GM13976 (cell line): ENCODE data around the gene F2RL3.

ENCODE experiments used
- DNase-seq: peaks from one replicate; pipeline ENCODE4 v3.0.0; 2012; ENCODE audit warnings: low spot score
- in situ Hi-C: fragments of 300-500 bp; cut with MboI; formaldehyde crosslinking; loops from one replicate; pipeline ENCODE4 v1.12.0; 2022; ENCODE audit warnings: low sequenced_read_pairs, mixed read lengths, inconsistent platforms; ENCODE audit not compliant: unreplicated experiment
- TF ChIP-seq, protein P1 (sequence below): IDR thresholded peaks from 2 replicates; pipeline ENCODE4 v1.5.1; 2012; ENCODE audit warnings: borderline replicate concordance, mild to moderate bottlenecking; ENCODE audit not compliant: insufficient read depth; ENCODE audit errors: extremely low read depth, missing control alignments, control extremely low read depth

F2RL3 gene

DNA sequence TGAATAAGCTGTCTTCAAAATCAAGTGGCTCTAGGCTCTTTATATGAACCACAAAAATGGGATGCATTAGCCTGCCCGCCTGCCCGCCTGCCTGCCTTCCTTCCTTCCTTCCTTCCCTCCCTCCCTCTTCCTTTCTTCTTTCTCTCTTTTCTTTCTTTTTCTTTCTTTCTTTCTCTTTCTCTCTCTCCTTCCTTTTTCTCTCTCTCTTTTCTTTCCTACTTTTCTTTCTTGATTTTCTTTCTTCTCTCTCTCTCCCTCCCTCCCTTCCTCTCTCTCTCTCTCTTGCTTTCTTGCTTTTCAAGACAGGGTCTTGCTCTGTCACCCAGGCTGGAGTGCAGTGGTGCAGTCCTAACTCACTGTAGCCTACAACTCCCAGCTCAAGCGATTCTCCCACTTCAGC lies 26.9 kb downstream of the F2RL3 start:
- TF ChIP-seq, protein P1, sequence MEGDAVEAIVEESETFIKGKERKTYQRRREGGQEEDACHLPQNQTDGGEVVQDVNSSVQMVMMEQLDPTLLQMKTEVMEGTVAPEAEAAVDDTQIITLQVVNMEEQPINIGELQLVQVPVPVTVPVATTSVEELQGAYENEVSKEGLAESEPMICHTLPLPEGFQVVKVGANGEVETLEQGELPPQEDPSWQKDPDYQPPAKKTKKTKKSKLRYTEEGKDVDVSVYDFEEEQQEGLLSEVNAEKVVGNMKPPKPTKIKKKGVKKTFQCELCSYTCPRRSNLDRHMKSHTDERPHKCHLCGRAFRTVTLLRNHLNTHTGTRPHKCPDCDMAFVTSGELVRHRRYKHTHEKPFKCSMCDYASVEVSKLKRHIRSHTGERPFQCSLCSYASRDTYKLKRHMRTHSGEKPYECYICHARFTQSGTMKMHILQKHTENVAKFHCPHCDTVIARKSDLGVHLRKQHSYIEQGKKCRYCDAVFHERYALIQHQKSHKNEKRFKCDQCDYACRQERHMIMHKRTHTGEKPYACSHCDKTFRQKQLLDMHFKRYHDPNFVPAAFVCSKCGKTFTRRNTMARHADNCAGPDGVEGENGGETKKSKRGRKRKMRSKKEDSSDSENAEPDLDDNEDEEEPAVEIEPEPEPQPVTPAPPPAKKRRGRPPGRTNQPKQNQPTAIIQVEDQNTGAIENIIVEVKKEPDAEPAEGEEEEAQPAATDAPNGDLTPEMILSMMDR, result no peak
- in situ Hi-C loops, result no loop called here
- no peak for DNase-seq

DNA sequence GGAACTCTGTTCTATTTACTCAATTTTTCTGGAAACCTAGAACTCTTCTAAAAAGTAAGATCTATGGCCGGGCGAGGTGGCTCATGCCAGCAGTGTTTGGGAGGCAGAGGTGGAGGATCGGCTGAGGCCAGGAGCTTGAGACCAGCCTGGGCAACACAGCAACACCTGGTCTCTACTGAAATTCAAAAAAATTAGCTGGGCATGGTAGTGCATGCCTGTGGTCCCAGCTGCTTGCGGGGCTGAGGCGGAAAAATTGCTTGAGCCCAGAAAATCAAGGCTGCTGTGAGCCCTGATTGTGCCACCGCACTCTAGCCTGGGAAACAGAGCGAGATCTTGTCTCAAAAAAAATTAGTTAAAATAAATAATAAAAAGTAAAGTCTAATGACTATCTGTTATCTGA lies 28.6 kb downstream of the F2RL3 start:
- DNase-seq, result no peak
- TF ChIP-seq, protein P1, result no peak
- in situ Hi-C loops, result no loop called here

DNA sequence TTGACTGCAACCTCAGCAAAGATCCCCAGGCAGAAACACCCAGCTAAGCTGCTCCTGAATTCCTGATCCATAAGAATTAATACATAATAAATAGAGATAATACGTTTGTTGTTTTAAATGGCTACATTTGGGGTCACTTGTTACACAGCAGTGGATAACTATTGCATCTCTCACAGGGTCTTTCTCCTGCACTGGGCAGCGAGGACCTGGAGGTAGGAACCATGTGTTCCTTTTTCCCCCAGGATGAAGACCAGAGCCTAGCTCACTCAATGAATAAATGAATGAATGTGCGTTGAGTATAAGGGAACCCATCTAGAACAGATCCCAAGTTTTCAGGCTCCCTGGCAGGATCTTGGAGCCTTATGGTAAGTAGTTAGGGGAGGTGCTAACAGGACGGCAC lies 30.7 kb downstream of the F2RL3 start:
- no peak for DNase-seq
- in situ Hi-C loops, result no loop called here
- TF ChIP-seq, protein P1, result no peak

DNA sequence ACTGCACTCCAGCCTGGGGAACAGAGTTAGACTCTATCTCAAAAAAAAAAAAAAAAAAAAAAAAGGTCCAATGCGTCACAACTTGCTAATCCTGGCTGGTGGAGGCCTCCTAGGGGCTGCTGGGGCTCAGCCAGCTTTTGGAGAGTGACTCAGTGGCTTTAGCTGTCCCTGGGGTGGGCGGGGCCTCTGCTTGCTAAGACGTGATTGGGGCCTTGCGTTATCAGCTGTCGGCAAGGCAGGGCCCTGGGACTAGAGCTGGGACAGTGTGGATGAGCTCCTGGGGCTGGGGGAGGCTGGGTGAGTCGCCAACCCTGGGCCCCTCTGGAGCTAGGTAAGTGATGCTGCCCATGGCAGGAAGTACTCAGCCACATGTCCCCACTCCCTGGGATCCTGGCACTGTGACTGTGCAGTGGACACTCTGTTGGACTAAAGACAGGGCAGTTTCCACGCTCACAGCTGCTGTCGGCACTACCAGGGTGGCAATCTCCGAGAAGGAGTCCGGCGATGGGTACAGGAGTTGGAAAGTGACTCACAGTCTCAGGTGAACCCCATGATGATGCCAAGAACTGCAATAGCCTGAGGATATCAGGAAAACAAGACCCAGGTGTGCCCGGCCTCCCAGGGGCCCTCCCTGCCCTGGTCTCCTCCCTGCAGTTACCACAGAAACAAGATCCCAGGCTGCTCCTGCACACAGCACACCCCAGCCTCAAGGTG lies 32.2 kb downstream of the F2RL3 start:
- no peak for DNase-seq
- in situ Hi-C loops, result no loop called here
- TF ChIP-seq, protein P1, result no peak

DNA sequence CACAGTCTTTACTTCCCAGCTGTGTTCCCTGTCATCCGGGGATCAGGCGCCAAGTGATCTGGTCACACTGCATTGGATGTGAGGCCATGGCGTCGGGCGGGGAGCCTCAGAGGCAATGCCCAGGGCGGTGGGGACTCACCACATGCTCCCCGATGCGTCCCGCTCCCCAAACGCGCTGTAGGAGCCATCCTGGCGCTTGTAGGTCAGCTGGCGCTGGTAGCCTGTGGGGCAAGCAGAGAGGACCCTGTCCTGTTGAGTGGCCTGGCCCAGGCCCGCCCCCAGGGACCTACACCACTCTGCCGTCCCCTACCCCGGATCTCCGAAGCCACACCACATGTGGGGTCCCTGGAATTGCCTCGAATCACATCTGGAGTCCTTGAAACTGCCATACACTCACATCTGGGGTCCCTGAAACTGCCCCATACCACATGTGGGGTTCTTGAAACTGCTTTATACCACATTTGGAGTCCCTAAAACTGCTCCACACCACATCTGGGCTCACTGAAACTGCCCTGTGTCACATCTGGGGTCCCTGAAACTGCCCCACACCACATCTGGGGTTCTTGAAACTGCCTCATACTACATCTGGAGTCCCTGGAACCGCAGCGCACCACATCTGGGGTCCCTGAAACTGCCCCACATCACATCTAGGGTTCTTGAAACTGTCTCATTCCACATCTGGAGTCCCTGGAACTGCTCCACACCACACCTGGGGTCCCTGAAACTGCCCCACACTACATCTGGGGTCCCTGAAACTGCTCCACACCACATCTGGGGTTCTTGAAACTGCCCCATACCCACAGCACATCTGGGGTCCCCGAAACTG lies 33.2 kb downstream of the F2RL3 start:
- DNase-seq, result peak; percentile 33
- TF ChIP-seq, protein P1, result no peak
- in situ Hi-C loops, result no loop called here

DNA sequence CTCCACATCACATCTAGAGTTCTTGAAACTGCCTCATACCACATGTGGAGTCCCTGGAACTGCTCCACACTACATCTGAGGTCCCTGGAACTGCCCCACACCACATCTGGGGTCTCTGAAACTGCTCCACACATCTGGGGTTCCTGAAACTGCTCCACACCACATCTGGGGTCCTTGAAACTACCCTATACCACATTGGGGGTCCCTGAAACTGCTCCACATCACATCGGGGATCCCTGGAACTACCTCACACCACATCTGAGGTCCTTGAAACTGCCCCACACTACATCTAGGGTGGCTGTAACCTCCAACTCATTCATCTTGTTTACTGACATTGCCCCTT lies 33.8 kb downstream of the F2RL3 start:
- DNase-seq, result peak; percentile 22
- TF ChIP-seq, protein P1, result no peak
- in situ Hi-C loops, result no loop called here
